NCI-H146 treated with DMSO at 0.1 percent for 48 hours (cell line): ENCODE data around the gene C11orf91.

ENCODE experiments used
- DNase-seq: peaks from one replicate; lab custom pipeline; 2025; ENCODE audit not compliant: unreplicated experiment; lab: John Stamatoyannopoulos, UW

The C11orf91 gene

GRCh38 chr11:33651990-33652389, 48.6 kb downstream of the C11orf91 start:
- DNase-seq, result no peak

- DNase-seq, result no peak
Observed at GRCh38 chr11:33651555-33651954, 49.1 kb downstream of the C11orf91 start.

GRCh38 chr11:33649944-33650343, 50.7 kb downstream of the C11orf91 start:
- no peak for DNase-seq
